GM23338 (cell line): ENCODE results near the gene DYRK1A.

Experiments
- CTCF ChIP-seq, 2 experiments: fragments of 200-600 bp in 1 of 2; sonication (generic) in 1 of 2; conservative IDR thresholded peaks; 2 replicates each; pipeline versions ENCODE4 v1.5.1 to v1.6.1; 2016 to 2017; ENCODE audit warnings: antibody characterized with exemption in 2 of 2, low read depth in 2 of 2, mild to moderate bottlenecking in 2 of 2, moderate library complexity in 1 of 2
- EZH2 ChIP-seq: fragments of 200-600 bp; sonication (generic); IDR thresholded peaks from one replicate; pipeline ENCODE4 v1.8.0; 2017; ENCODE audit warnings: antibody characterized with exemption, mild to moderate bottlenecking, low read depth; ENCODE audit not compliant: unreplicated experiment
- POLR2AphosphoS5 ChIP-seq: IDR thresholded peaks from 2 replicates; pipeline ENCODE4 v1.6.1; 2016; ENCODE audit warnings: antibody characterized with exemption, low read depth
- REST ChIP-seq: IDR thresholded peaks from one replicate; pipeline ENCODE4 v1.6.1; 2018; ENCODE audit warnings: antibody characterized with exemption; ENCODE audit not compliant: unreplicated experiment

GRCh38 chr21:37450445-37450941 lies 83.9 kb downstream of the DYRK1A start:
- TF ChIP-seq REST (no peak), CTCF (conservative IDR thresholded peaks at IDR 0.05; ENCODE audit: low read depth in 2 of 2) (no peak), POLR2AphosphoS5 (no peak), EZH2 (no peak)
